Fibroblast of peridontal ligament (primary cell): ENCODE data around the gene PLA2G4A.

Experiments
- DNase-seq: peaks from one replicate; pipeline ENCODE4 v3.0.0-alpha.2; 2010; ENCODE audit errors: extremely low read depth

Gene PLA2G4A

DNA sequence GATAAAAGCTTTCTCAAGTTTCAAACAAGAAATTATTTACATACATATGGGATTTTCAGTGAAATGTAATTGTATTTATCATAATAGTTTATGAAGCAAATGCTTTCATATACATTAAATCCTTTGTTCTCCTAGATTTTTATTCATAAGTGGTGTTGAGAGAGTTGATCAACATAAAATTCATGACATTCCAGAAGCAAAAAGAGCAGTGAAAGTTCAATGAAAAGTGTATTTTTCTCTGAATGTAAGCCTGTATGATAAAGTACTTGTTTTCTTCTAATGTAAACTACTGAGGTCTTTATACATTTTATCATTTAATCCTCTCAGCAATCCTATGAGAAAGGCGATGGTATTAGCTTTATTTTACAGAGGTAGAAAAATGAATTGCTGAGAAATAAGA is 146.5 kb downstream of the PLA2G4A start:
- no peak for DNase-seq

DNA sequence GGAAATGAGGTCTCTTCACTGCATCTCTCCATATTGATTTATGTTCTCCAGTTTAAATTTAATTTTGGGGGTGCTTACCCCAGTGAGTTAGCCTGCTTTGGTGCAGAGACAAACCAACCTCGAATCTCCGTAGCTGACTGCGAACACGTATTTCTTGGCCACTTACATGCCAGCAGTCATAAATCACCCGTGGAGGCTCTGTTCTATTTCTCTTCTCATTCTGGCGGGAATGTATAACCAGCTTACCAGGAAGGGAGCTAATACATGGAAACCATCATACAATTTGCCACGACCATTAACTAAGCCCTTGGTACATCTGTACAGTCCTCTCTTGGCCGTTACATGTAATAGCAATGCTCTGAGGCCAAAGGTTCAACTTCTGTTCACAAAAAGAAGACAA is 148.0 kb downstream of the PLA2G4A start:
- no peak for DNase-seq

DNA sequence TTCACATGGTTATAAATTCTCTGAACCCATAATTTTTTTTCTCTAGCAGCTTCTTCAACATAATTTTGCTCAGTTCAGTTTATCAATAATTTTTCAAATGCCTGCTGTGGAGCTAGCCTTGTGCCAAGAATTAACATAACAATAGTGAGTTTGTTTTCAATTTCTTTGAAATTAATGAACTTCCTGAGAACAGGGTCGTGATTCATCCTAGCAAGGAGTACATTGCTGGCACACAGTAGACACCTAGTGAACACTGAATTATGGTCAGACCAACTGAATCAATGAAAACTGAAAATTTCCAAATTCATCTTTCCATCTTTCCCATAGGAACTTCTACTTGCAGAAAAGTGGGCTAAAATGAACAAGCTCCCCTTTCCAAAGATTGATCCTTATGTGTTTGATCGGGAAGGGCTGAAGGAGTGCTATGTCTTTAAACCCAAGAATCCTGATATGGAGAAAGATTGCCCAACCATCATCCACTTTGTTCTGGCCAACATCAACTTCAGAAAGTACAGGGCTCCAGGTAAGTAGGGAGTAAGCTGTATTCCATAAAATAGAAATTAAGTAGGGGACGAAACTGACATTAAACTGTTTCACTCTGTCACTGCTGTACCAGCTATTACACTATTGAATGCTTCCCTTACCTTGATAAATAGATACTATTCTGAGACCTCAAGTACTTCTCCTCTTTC is 148.7 kb downstream of the PLA2G4A start:
- no peak for DNase-seq

GRCh38 chr1:186978596-186979556 is 150.1 kb downstream of the PLA2G4A start:
- peak; percentile 91 for DNase-seq

- peak; percentile 53 for DNase-seq
Measured at GRCh38 chr1:186980400-186980799, 151.7 kb downstream of the PLA2G4A start.

DNA sequence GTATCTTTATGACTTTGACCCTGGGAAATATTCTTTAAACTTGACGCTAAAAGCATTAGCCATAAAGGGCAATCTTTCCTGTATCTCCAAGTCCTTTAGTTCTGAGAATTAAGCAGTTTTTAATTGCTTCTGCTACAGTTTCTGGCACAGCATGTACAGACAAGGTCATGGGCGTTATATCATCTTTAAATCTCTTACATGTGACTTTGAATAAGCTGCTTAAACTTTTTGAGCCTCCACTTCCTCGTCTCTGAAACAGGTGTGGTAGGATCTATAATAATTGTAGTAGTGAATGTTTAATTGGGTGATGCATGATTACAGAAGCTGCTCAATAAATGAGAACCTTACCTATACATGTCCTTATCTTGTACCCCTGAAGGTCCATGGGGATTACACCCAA is 153.4 kb downstream of the PLA2G4A start:
- no peak for DNase-seq

GRCh38 chr1:186983327-186983726 is 154.6 kb downstream of the PLA2G4A start:
- peak; percentile 100 for DNase-seq

GRCh38 chr1:186984959-186985358 is 156.2 kb downstream of the PLA2G4A start:
- DNase-seq: no peak

GRCh38 chr1:186985889-186986491 is 157.2 kb downstream of the PLA2G4A start:
- peak; percentile 92 for DNase-seq

DNA sequence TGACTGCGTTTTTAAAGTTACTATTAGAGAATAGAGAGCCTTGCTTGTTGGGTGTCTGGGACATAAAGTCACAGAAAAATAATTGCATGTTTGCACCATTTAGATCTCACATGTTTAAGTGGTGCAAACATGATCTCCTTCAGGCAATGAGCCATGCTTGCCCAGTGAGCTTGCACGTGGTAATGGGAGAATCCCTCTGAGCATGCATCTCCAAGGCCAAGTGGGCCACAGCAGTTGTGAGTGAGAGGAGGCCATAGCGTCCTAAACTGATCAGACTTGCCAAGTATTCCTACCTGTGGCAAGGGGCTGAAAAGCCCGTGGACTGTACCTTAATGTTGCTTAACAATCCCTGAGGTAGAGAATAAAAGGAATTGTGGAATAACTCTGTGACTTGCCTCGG is 158.3 kb downstream of the PLA2G4A start:
- no peak for DNase-seq

GRCh38 chr1:186987769-186988168 is 159.0 kb downstream of the PLA2G4A start:
- DNase-seq: no peak

GRCh38 chr1:186993996-186994395 is 165.2 kb downstream of the PLA2G4A start:
- DNase-seq: no peak

DNA sequence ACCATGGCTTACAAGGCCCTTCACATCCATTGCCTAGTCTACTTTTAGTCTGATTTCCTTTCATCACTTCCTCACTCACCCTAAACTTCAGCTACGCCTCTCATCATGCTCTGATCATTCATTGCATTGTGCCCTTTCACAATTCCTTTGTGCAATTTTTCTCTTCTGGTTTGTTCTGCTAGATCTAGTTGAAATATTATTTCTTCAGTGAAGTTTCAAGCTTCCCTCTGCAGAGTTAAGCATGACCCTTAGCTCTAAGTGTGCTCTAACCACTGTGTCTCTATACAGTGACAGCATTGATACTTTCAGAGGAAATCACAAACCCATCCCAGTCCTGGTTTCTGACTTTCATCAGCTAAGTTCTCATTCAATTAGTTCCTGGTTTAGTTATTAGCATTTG is 166.1 kb downstream of the PLA2G4A start:
- DNase-seq: no peak

- DNase-seq: no peak
Measured at GRCh38 chr1:186996816-186997215, 168.1 kb downstream of the PLA2G4A start.

GRCh38 chr1:186997877-186998276 is 169.1 kb downstream of the PLA2G4A start:
- no peak for DNase-seq

DNA sequence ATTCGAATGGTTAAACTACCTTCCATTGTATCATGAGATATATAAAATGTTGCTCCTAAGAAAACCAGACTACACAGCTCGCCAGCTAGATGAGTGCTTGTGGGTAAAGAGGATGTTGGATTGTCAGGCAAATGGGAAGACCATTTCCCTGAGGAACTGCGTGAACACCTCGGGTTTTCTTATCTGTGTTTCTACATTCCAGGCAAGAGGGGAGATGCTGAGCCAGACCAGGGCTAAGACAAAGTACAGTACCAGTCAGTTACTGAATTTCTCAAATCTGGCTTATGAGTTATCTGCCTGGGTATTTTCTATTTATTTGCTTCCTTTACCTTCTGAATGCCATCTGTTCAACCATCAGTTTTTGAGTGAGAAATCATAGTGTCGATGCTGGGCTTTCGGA is 170.8 kb downstream of the PLA2G4A start:
- no peak for DNase-seq

DNA sequence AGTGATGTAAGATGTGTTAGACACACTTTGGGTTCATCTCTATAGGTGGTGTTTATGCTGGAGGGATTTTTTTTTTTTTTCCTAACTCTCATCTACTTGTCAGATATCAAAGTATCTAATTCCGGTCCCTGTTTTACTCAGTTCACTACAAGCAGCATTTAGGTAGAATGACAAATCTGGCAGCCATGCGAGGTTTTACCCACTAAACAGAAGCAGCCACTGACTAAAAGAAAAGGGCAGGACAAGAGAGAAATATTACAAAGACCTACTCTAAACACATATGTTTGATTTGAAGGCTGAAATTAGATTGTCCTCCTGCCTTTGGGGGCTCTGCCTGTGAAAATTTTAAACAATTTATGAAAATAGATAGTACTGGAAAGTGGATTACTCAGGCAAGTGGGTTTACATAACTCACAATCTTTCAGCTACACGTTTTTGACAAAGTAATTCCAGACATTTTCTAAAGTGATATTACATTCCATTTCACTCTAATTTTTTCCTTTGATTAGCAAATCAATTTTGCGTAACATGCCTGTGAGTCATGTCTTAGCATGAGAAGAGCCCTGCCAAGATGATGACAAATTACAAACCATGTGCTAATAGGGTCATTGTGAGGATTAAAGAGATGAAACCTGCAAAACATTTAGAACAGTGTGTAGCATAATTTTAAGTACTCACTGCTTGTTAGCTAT is 172.6 kb downstream of the PLA2G4A start:
- DNase-seq: peak; percentile 97

GRCh38 chr1:187003353-187003752 is 174.6 kb downstream of the PLA2G4A start:
- DNase-seq: no peak

- DNase-seq: no peak
Measured at GRCh38 chr1:187006896-187007295, 178.1 kb downstream of the PLA2G4A start.

- DNase-seq: no peak
Measured at GRCh38 chr1:187009320-187009719, 180.6 kb downstream of the PLA2G4A start.

DNA sequence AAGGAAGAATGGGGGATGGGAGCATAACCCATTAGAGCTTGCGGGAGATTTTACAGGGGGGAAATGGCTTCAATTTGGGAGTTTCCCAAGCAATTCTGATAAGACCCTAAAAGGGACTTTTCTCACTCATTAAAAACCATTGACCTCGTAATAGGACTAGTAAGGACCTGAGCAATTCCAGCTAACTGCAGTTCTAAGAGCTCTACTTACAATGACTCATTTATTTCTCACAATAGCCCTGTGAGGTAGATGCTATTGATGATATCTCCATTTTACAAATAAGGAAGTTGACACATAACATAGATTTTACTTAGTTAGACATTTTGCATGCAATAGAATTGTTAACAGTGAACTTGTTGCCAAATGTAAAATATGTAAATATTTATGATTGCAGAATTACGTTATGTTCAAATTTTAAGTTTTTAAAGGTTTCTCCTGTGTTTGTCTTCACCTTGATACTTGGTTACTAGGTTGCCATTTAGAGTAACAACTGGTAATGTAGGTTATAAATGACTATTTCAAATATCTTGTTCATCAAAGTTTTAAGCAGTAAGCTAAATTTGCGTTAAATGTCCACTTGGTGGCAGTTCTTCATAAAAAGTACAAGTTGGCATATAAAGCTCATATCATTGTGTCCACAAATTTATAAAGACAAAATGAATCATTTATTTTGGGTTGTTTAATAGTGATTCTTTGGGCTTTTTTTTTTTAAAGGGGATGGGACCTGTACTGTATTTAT is 182.0 kb downstream of the PLA2G4A start:
- no peak for DNase-seq
